Heart left ventricle (tissue), 16 donors: Measurements from ENCODE around the gene ZBTB39. TPM values are rescaled to one million over a fixed set of nuclear protein-coding genes. Genes with fewer than 3 reads are reported as not detected.
A peak's percentile ranks its signal among the peaks of the same experiment; 100 is the strongest.

Experiments
- ATAC-seq, 4 donors: fragments of 200-7000 bp; cut with Tn5 transposase; one replicate each; pipeline ENCODE4 v1.9.1; 2020 to 2022; ENCODE audit warnings: moderate library complexity in 4 of 4, mild to moderate bottlenecking in 3 of 4, moderate number of reproducible peaks in 1 of 4
- DNase-seq, 5 donors: peaks; one replicate each; pipeline ENCODE4 v3.0.0-alpha.2; 2020
- H3K27ac ChIP-seq, 12 donors: fragments of 200-600 bp; sonication (generic) in 4 of 12; one replicate each; pipeline versions ENCODE4 v1.5.0 to v1.8.0; 2016 to 2022; ENCODE audit warnings: mild to moderate bottlenecking in 2 of 12
- H3K27me3 ChIP-seq, 9 donors: fragments of 200-600 bp; sonication (generic) in 2 of 9; one replicate each; pipeline versions ENCODE4 v1.5.1 to v1.8.0; 2016 to 2022; ENCODE audit warnings: mild to moderate bottlenecking in 3 of 9
- H3K36me3 ChIP-seq, 9 donors: fragments of 200-600 bp; sonication (generic) in 2 of 9; one replicate each; pipeline versions ENCODE4 v1.5.0 to v1.8.0; 2018 to 2022; ENCODE audit warnings: mild to moderate bottlenecking in 2 of 9
- H3K4me1 ChIP-seq, 12 donors: fragments of 200-600 bp; sonication (generic) in 4 of 12; one replicate each; pipeline versions ENCODE4 v1.5.0 to v1.8.0; 2016 to 2022; ENCODE audit warnings: mild to moderate bottlenecking in 3 of 12
- H3K4me3 ChIP-seq, 12 donors: fragments of 200-600 bp; sonication (generic) in 4 of 12; one replicate each; pipeline versions ENCODE4 v1.5.0 to v1.8.0; 2017 to 2022; ENCODE audit warnings: mild to moderate bottlenecking in 9 of 12, moderate library complexity in 4 of 12
- H3K9me3 ChIP-seq, 12 donors: fragments of 200-600 bp; sonication (generic) in 4 of 12; one replicate each; pipeline versions ENCODE4 v1.5.0 to v1.8.0; 2016 to 2022; ENCODE audit warnings: mild to moderate bottlenecking in 1 of 12
- CTCF ChIP-seq, 12 donors: fragments of 200-600 bp; sonication (generic) in 4 of 12; IDR thresholded peaks; one replicate each; pipeline versions ENCODE4 v1.5.0 to v1.8.0; 2018 to 2022; ENCODE audit warnings: antibody characterized with exemption in 12 of 12, mild to moderate bottlenecking in 5 of 12
- POLR2A ChIP-seq, 2 donors: fragments of 450-650 bp; IDR thresholded peaks; one replicate each; pipeline ENCODE4 v1.6.1; 2017; ENCODE audit warnings: antibody characterized with exemption in 2 of 2, mild to moderate bottlenecking in 2 of 2, moderate library complexity in 2 of 2
- WGBS, 4 donors: extraction: QIAGEN DNeasy Blood & Tissue Kit in 2 of 4; methylation state at CpG; one replicate each; pipeline versions ENCODE4 v1.1.5 to v1.1.7; 2013 to 2018; 5-methylcytosine and 5-hydroxymethylcytosine counted together
- intact Hi-C, 10 donors: fragments of 100-400 bp; cut with DNase I; formaldehyde crosslinking; loops; one replicate each; pipeline versions ENCODE4 v1.11.1 to v1.14.2; 2022
- polyA plus RNA-seq, 2 donors: library from polyadenylated mRNA; stranded (reverse); fragments of 200-250 nt; gene quantifications; one replicate each; pipeline ENCODE4 v1.2.3, GENCODE V29; 2013
- total RNA-seq, 9 donors: library from RNA; depleted of rRNA in 2 of 9; stranded (reverse); fragments of >200 nt in 2 of 9; fragmentation: NEBNext Ultra II Directional in 3 of 9; extraction: Animal tissue kit (Norgen Biotek cat#: 25700) in 3 of 9; gene quantifications; one replicate each; pipeline versions ENCODE4 v1.1.0 to v1.2.4, GENCODE V29; 2016 to 2023
- donor health status: ischemic (EF 13 %, LVEDD 7.1; RV severe dilation, severe dysfunction).
- donor health status: healthy with polysubstance abuse.
- donor health status: DM: no; HTN: yes; CAD: no.
- donor health status: DM: no; HTN: no; CAD: no.
- donor health status: ischemic (EF 25% LVEDD 6.9; RV normal size, moderate dysfunction).
- donor health status: ischemic (EF 25% LVEDD 5.7; RV mildly dilated, moderate dysfunction).
- donor health status: healthy.
- donor health status: DM: yes; HTN: yes; CAD: no.
- donor health status: ischemic (EF 35%, LVEDD 5.7; RV mildly dilated, moderate dysfunction).
- donor health status: nonischemic (EF 11% LVEDD 7.7; RV severe dilation, severe dysfunction).
- donor health status: DM: yes; HTN: yes; CAD: no.
- donor health status: PGD.
- donor health status: ischemic (EF 29% LVEDD 5.4; RV normal size, mild dysfunction).
- donor health status: nonischemic (EF 23%, LVEDD 6.1; RV moderate dilation, normal function).

ZBTB39 gene
- total and polyA plus RNA-seq, 11 donors, result 1.5 to 4.5 (median 3.3) TPM

DNA sequence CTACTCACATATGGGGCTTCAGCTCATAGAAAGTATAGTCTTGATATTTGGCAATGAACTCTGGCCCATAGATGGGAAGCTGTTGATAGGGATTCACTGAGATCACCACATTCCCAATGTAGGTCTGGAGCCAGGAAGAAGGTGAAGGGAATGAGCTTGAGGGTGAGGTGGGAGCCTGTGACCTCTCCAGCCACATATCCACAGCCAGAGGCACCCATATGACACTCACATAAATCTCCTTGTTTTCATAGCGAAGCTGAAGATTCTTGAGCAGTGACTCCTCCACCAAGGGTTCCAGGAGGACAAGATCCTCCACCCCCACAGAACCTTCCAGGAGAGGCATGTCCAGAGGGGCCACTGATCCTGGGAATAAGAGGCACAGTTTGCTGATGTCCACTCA lies 41.6 kb upstream of the ZBTB39 start:
- TF ChIP-seq CTCF (IDR thresholded peaks at IDR 0.05) (no peak), POLR2A (IDR thresholded peaks at IDR 0.05) (no peak)
- no peak overlapping the region for H3K27ac ChIP-seq
- peaks cover 0 to 16% (median 0%) of the 10 kb centered on the region in 9 donors for H3K27me3 ChIP-seq
- H3K4me3 ChIP-seq, result no peak overlapping the region
- ATAC-seq, result no peak
- WGBS, 4 donors, result 69 to 81% (median 75%) methylated on average over 1 of the region's 1 CpG
- peaks cover 0 to 36% (median 0%) of the 10 kb centered on the region in 12 donors for H3K4me1 ChIP-seq
- no peak for DNase-seq
- intact Hi-C loops, result no loop called here
- no peaks in the 10 kb centered on the region for H3K36me3 ChIP-seq
- no peaks in the 10 kb centered on the region for H3K9me3 ChIP-seq

- Histone ChIP-seq H3K4me1 (peaks cover 0 to 36% (median 0%) of the 10 kb centered on the region in 12 donors), H3K9me3 (no peaks in the 10 kb centered on the region), H3K27ac (peak overlapping the region in 1 of 12 donors; percentile 44), H3K36me3 (no peaks in the 10 kb centered on the region), H3K4me3 (no peak overlapping the region), H3K27me3 (peaks cover 0 to 16% (median 0%) of the 10 kb centered on the region in 9 donors)
- ATAC-seq (peak in 2 of 4 donors; percentile 16 to 19), DNase-seq (peak in 1 of 5 donors; percentile 33)
- no peak for TF ChIP-seq CTCF (IDR thresholded peaks at IDR 0.05)
- TF ChIP-seq POLR2A (IDR thresholded peaks at IDR 0.05), result no peak
- intact Hi-C loops, result no loop called here
- 67 to 84% (median 76%) methylated on average over 9 to 10 of the region's 10 CpGs for WGBS, 4 donors
These were observed 40.9 kb upstream of the ZBTB39 start for GRCh38 chr12:57046947-57047890.

DNA sequence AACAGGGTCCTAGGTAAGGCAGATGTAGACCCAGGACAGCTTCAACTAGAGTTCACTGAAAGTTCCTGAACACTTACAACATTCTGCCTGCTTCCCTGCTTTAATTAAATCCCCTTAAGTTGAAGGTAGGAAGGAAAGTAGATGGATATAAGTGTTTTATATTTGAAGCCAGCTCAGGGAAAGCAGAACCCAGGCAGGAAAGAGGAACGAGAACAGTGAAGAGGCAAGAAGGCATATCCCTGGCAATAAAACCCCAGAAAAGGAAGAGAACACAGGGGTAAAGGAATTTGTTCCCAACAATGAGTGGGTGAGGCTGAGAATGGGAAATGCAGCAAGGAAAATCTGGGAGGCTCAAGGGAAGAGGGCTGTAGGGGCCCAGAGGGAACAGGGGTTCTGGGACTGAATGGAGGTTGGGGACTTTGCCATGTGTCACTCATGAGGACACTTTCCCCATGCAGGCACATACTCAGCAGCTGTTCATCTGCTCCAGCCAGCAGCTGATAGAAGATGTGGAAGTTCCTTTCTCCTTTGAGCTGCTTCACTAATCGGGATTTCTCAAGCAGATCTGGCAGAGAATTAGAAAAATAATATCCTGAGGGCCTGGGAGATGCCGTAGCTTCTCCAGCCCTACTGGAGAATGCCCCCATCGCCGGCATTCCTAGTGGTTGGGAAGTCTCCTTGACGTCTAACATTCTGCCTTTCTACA lies 39.9 kb upstream of the ZBTB39 start:
- intact Hi-C loops, result no loop called here
- ATAC-seq (no peak), DNase-seq (no peak)
- TF ChIP-seq CTCF (IDR thresholded peaks at IDR 0.05), result no peak
- TF ChIP-seq POLR2A (IDR thresholded peaks at IDR 0.05), result no peak
- H3K9me3 ChIP-seq, result no peaks in the 10 kb centered on the region
- H3K36me3 ChIP-seq, result no peaks in the 10 kb centered on the region
- H3K27me3 ChIP-seq, result peaks cover 0 to 16% (median 0%) of the 10 kb centered on the region in 9 donors
- peaks cover 0 to 36% (median 0%) of the 10 kb centered on the region in 12 donors for H3K4me1 ChIP-seq
- WGBS, 4 donors, result 65 to 69% (median 67%) methylated on average over 6 of the region's 6 CpGs
- H3K27ac ChIP-seq, result peak overlapping the region in 1 of 12 donors; percentile 44
- H3K4me3 ChIP-seq, result no peak overlapping the region

- H3K9me3 ChIP-seq, result no peaks in the 10 kb centered on the region
- no peaks in the 10 kb centered on the region for H3K36me3 ChIP-seq
- peaks cover 0 to 36% (median 0%) of the 10 kb centered on the region in 12 donors for H3K4me1 ChIP-seq
- H3K4me3 ChIP-seq, result no peak overlapping the region
- TF ChIP-seq CTCF (IDR thresholded peaks at IDR 0.05), result no peak
- TF ChIP-seq POLR2A (IDR thresholded peaks at IDR 0.05), result no peak
- ATAC-seq (no peak), DNase-seq (no peak)
- H3K27ac ChIP-seq, result no peak overlapping the region
- intact Hi-C loops, result no loop called here
- H3K27me3 ChIP-seq, result peaks cover 0 to 16% (median 0%) of the 10 kb centered on the region in 9 donors
- WGBS, 4 donors, result 88 to 92% (median 90%) methylated on average over 3 of the region's 3 CpGs
These were observed 38.5 kb upstream of the ZBTB39 start for GRCh38 chr12:57044889-57045288.
